Ishikawa (cell line): Measurements from ENCODE around the gene DAD1.

Source experiments
- CEBPB ChIP-seq: IDR thresholded peaks from 2 replicates; pipeline ENCODE4 v1.6.1; 2012
- CREB1 ChIP-seq: IDR thresholded peaks from 2 replicates; pipeline ENCODE4 v1.6.1; 2012; ENCODE audit warnings: low read depth
- EGR1 ChIP-seq: IDR thresholded peaks from 2 replicates; pipeline ENCODE4 v1.6.1; 2012
- EP300 ChIP-seq: IDR thresholded peaks from 2 replicates; pipeline ENCODE4 v1.6.1; 2012; ENCODE audit warnings: borderline replicate concordance
- FOXM1 ChIP-seq: IDR thresholded peaks from 2 replicates; pipeline ENCODE4 v1.6.1; 2012; ENCODE audit warnings: low read depth, borderline replicate concordance
- NFIC ChIP-seq: IDR thresholded peaks from 2 replicates; pipeline ENCODE4 v1.6.1; 2012
- RAD21 ChIP-seq: IDR thresholded peaks from 2 replicates; pipeline ENCODE4 v1.6.1; 2012; ENCODE audit warnings: low read depth
- TAF1 ChIP-seq: IDR thresholded peaks from 2 replicates; pipeline ENCODE4 v1.6.1; 2012; ENCODE audit warnings: low read depth, mild to moderate bottlenecking
- TCF12 ChIP-seq: IDR thresholded peaks from 2 replicates; pipeline ENCODE4 v1.6.1; 2012; ENCODE audit warnings: low read depth
- TEAD4 ChIP-seq: IDR thresholded peaks from 2 replicates; pipeline ENCODE4 v1.6.1; 2012
- YY1 ChIP-seq: IDR thresholded peaks from 2 replicates; pipeline ENCODE4 v1.6.1; 2012; ENCODE audit warnings: low read depth
- ZBTB7A ChIP-seq: IDR thresholded peaks from 2 replicates; pipeline ENCODE4 v1.6.1; 2012; ENCODE audit warnings: low read depth
- TF ChIP-seq, protein P1 (sequence below): IDR thresholded peaks from 2 replicates; pipeline ENCODE4 v1.6.1; 2012
- TF ChIP-seq, protein P2 (sequence below): IDR thresholded peaks from 2 replicates; pipeline ENCODE4 v1.6.1; 2012; ENCODE audit warnings: low read depth, mild to moderate bottlenecking
- TF ChIP-seq, protein P3 (sequence below): IDR thresholded peaks from 2 replicates; pipeline ENCODE4 v1.6.1; 2012

Gene DAD1

DNA sequence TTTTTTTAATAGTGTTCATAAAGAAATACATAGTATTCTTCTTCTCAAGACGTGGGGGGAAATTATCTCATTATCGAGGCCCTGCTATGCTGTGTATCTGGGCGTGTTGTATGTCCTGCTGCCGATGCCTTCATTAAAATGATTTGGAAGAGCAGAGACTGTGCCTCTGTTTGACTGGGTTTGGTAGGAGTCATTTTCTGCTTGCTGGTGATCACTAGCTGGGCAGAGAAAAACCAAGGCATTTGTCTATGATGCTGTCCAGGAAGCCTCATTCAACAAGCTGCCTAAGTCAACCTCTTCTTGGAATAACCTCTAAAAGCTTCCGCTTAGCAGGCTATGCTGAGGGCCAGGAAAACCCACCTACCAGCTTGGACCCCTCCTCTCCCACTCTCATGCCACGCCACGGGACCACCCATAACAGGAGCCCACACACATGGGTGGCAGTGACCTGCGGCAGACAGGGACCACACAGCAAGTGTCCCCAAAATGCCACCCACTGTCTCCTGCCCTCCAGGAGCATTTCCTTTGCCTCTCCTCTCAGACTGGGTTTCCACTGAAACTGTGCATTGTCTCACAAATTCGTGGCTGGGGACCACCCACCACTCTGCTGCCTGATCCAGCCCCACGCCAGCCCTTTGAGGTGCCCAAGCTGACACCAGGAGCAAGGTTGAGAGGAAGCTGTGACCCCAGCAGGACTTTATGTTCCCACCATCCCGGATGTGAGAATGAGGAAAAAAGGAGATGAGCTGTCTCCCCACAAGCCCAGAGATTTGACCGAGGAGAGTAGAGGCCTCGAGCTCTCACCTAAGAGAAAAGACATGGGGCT lies 36.8 kb downstream of the DAD1 start:
- TF ChIP-seq TEAD4 (no peak), YY1 (no peak), RAD21 (no peak), ZBTB7A (no peak), CEBPB (no peak), EGR1 (no peak), EP300 (no peak), FOXM1 (no peak), CREB1 (no peak)
- TF ChIP-seq, protein P1, sequence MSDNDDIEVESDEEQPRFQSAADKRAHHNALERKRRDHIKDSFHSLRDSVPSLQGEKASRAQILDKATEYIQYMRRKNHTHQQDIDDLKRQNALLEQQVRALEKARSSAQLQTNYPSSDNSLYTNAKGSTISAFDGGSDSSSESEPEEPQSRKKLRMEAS = no peak
- TF ChIP-seq, protein P2, sequence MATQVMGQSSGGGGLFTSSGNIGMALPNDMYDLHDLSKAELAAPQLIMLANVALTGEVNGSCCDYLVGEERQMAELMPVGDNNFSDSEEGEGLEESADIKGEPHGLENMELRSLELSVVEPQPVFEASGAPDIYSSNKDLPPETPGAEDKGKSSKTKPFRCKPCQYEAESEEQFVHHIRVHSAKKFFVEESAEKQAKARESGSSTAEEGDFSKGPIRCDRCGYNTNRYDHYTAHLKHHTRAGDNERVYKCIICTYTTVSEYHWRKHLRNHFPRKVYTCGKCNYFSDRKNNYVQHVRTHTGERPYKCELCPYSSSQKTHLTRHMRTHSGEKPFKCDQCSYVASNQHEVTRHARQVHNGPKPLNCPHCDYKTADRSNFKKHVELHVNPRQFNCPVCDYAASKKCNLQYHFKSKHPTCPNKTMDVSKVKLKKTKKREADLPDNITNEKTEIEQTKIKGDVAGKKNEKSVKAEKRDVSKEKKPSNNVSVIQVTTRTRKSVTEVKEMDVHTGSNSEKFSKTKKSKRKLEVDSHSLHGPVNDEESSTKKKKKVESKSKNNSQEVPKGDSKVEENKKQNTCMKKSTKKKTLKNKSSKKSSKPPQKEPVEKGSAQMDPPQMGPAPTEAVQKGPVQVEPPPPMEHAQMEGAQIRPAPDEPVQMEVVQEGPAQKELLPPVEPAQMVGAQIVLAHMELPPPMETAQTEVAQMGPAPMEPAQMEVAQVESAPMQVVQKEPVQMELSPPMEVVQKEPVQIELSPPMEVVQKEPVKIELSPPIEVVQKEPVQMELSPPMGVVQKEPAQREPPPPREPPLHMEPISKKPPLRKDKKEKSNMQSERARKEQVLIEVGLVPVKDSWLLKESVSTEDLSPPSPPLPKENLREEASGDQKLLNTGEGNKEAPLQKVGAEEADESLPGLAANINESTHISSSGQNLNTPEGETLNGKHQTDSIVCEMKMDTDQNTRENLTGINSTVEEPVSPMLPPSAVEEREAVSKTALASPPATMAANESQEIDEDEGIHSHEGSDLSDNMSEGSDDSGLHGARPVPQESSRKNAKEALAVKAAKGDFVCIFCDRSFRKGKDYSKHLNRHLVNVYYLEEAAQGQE = no peak
- TF ChIP-seq, protein P3, sequence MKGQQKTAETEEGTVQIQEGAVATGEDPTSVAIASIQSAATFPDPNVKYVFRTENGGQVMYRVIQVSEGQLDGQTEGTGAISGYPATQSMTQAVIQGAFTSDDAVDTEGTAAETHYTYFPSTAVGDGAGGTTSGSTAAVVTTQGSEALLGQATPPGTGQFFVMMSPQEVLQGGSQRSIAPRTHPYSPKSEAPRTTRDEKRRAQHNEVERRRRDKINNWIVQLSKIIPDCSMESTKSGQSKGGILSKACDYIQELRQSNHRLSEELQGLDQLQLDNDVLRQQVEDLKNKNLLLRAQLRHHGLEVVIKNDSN = no peak

DNA sequence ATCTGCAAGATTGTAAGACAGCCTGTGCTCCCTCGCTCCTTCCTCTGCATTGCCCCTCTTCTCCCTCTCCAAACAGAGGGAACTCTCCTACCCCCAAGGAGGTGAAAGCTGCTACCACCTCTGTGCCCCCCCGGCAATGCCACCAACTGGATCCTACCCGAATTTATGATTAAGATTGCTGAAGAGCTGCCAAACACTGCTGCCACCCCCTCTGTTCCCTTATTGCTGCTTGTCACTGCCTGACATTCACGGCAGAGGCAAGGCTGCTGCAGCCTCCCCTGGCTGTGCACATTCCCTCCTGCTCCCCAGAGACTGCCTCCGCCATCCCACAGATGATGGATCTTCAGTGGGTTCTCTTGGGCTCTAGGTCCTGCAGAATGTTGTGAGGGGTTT lies 37.4 kb downstream of the DAD1 start:
- TF ChIP-seq YY1 (no peak), EGR1 (no peak), RAD21 (no peak), EP300 (no peak), CREB1 (no peak)
- TF ChIP-seq, protein P3 = no peak

DNA sequence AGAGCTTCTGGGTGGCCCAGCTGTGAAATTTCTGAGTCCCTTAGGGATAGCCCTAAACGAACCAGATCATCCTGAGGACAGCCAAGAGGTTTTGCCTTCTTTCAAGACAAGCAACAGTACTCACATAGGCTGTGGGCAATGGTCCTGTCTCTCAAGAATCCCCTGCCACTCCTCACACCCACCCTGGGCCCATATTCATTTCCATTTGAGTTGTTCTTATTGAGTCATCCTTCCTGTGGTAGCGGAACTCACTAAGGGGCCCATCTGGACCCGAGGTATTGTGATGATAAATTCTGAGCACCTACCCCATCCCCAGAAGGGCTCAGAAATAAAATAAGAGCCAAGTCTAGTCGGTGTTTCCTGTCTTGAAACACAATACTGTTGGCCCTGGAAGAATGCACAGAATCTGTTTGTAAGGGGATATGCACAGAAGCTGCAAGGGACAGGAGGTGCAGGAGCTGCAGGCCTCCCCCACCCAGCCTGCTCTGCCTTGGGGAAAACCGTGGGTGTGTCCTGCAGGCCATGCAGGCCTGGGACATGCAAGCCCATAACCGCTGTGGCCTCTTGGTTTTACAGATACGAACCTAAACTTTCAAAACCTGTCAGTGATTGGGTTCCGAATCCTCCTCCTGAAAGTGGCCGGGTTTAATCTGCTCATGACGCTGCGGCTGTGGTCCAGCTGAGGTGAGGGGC lies 38.9 kb downstream of the DAD1 start:
- no peak for TF ChIP-seq TAF1
- no peak for TF ChIP-seq EGR1
- TF ChIP-seq, protein P2 = no peak
- TF ChIP-seq NFIC = no peak
- TF ChIP-seq CREB1 = no peak
- TF ChIP-seq, protein P1 = no peak
- TF ChIP-seq, protein P3 = no peak
- TF ChIP-seq RAD21 = no peak
- TF ChIP-seq ZBTB7A = no peak
- TF ChIP-seq TEAD4 = no peak
- TF ChIP-seq YY1 = no peak
- TF ChIP-seq FOXM1 = no peak
- no peak for TF ChIP-seq TCF12
- no peak for TF ChIP-seq CEBPB
- no peak for TF ChIP-seq EP300

DNA sequence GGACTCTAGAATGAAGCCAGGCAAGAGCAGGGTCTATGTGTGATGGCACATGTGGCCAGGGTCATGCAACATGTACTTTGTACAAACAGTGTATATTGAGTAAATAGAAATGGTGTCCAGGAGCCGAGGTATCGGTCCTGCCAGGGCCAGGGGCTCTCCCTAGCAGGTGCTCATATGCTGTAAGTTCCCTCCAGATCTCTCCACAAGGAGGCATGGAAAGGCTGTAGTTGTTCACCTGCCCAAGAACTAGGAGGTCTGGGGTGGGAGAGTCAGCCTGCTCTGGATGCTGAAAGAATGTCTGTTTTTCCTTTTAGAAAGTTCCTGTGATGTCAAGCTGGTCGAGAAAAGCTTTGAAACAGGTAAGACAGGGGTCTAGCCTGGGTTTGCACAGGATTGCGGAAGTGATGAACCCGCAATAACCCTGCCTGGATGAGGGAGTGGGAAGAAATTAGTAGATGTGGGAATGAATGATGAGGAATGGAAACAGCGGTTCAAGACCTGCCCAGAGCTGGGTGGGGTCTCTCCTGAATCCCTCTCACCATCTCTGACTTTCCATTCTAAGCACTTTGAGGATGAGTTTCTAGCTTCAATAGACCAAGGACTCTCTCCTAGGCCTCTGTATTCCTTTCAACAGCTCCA lies 39.6 kb downstream of the DAD1 start:
- TF ChIP-seq, protein P1 = no peak
- TF ChIP-seq ZBTB7A (no peak), TAF1 (no peak), EGR1 (no peak), FOXM1 (no peak)
